ENCODE results near the gene IL6ST.
"Not testable (repeated sequence)": the region's sequence is repeated elsewhere in the genome, so short reads cannot be mapped to it uniquely, and the experiment has no call there.

- not testable (repeated sequence) for TF ChIP-seq CTCF (IDR thresholded peaks at IDR 0.05; ENCODE audit: borderline replicate concordance, extremely low read depth, low read length, poor library complexity, severe bottlenecking); EZH2 (IDR thresholded peaks at IDR 0.05; ENCODE audit: borderline replicate concordance, low read depth, low read length, severe bottlenecking)
These were observed 40.6 kb upstream of the IL6ST start for GRCh38 chr5:56035394-56035793.
